ENCODE measurements around the gene ZFP30.

The ZFP30 gene

DNA sequence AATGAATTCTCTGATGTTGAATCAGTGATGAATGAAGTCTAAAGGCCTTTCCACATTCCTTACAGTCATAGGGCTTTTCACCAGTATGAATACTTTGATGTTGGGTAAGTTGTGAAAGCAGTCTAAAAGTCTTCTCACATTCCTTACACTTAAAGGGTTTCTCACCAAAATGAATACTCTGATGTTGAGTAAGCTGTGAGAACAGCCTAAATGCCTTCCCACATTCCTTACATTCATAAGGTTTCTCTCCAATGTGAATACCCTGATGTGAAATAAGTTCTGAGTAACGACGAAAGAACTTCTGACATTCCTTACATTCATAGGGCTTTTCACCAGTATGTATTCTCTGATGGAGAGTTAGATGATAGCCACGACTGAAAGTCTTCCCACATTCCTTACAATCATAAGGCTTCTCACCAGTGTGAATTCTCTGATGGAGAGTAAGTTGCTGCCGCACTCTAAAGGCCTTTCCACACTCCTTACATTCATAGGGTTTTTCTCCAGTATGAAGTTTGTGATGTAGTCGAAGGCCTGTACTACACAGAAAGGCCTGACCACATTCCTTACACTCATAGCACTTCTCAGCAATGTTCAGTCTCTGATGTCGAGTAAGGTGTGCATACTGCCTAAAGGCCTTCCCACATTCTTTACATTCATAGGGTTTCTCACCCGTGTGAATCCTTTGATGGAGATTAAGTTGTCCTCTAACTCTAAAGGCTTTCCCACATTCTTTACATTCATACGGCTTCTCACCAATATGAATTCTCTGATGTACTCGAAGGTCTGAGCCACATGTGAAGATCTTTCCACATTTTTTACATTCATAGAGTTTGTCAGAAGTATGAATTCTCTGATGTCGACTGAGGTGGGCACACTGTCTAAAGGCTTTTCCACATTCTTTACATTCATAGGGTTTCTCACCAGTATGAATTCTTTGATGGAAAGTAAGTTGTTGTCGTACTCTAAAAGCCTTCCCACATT is 19.9 kb downstream of the ZFP30 start:
- DNase-seq (ENCODE audit: insufficient read length, low spot score) (no peak), FAIRE-seq (peak; percentile 68)
- no peak for TF ChIP-seq POLR2A (IDR thresholded peaks at IDR 0.05; ENCODE audit: low read depth, low read length)

DNA sequence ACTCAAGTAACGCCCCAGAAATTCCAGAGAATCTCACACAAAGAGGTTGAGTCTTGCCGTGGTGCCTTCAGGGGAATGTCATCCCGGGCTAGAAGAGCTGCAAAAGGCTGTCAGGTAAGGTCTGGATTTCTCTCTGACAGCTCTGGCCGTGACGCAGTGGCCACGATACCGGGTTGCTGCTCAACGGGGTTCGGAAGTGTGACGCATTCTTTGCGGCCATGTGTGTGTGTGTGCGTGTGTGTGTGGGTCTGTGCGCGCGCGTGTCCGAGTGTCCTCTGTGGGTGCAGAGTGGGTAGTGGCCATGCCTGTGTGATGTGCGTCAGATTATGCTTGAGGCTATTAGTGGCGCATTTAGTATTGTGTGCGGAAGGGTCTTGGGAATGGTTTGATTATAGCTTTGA is 60.3 kb downstream of the ZFP30 start:
- FAIRE-seq, result no peak

DNA sequence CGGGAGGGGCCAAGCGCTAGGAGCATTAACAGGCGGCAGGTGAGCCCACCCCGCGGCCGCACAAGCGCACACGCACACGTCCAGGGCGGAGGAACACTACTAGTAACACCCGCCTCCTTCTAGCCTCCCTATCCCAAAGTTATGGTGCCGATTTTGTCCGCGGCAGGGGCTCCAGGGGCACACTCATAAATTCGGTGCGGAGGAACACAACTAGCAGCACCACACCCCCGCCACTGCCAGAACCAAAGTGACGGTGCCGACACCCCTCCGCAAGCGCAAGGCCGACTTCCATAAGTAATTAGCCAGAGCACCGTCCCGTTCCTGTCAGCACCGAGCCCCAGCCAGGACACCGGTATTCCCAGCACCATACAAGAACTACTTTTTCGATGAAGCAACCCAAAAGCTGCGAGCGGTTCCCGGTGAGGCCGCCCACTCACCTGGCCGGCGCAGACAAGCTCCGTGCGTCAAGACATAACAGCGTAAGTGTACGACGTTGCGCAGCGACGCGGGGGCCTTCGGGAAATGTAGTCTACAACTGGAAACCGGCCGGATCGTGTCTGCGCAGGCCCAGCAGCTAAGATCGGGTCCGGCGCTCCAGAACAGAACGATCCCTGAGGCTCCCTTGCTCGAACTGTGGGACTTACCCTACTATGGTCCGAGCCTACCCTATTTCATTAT is 60.8 kb downstream of the ZFP30 start, which contains the start of the genes ZNF540 and ZNF571:
TSS of gene ZNF540 (plus strand) at position 573 of the 678 bp plus-strand sequence. CDS start 3,572 bp downstream, outside the sequence.
TSS of gene ZNF571 (minus strand) at position 489 of the 678 bp plus-strand sequence. CDS start 8,116 bp downstream, outside the sequence.
- peak; percentile 51 for TF ChIP-seq POLR2A (IDR thresholded peaks at IDR 0.05; ENCODE audit: low read depth, low read length)
- DNase-seq (ENCODE audit: insufficient read length, low spot score) (peak; percentile 84), FAIRE-seq (peak; percentile 97)

More for the DNA sequence above, 60.3 kb downstream of the ZFP30 start:
- peak; percentile 60 for DNase-seq (ENCODE audit: insufficient read length, low spot score)
- TF ChIP-seq POLR2A (IDR thresholded peaks at IDR 0.05; ENCODE audit: low read depth, low read length), result no peak

DNA sequence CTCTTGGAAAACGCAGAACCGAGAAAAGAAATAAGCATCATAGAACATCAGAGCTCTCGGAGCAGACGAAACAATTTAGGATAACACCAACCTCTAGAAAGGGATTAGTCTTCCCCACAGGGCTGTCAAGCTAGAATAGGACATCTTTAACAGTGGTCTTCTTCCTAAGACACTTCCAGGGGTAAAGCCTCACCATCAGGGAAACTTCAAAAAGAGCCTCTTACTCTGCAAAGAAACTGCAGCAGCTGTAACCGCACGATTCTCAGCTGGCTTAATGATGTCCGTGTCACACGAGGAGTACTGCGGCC is 61.3 kb downstream of the ZFP30 start:
- TF ChIP-seq POLR2A (IDR thresholded peaks at IDR 0.05; ENCODE audit: low read depth, low read length), result no peak
- no peak for FAIRE-seq
- no peak for DNase-seq (ENCODE audit: insufficient read length, low spot score)

DNA sequence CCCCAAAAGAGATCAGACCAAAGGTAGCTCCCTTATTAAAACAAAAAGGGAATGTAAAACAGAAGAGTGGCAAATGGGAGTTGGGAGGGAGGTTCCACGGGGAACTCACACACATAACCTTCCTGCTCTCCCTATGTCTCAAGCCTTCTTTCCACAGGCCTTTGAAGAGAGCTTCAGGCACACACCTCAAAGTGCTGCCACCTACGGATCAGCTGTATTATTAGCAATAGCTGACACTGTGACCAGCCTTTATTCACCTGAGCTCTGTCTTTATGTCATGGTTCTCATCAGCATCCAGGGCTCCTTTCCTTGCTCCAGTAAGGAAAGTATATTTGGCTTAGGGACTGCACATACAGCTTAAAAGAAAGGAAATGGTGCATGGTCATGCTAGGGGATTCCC is 71.9 kb downstream of the ZFP30 start:
- TF ChIP-seq POLR2A (IDR thresholded peaks at IDR 0.05; ENCODE audit: low read depth, low read length), result no peak
- FAIRE-seq (no peak), DNase-seq (ENCODE audit: insufficient read length, low spot score) (no peak)

DNA sequence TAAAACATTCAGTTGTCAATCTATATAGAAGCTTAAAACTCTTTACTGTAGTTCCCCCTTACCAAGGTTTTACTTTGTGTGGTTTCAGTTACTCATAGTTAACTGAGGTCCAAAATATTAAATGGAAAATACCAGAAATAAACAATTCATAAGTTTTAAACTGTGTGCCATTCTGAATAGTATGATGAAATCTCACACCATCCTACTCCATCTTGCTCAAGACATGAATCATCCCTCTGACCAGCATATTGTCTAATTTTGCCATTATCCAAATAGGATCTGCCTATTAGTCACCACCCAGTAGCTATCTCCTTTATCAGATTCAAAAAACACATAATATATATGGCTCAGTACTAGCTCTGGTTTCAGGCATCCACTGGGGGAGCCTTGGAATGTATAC is 83.1 kb downstream of the ZFP30 start:
- no peak for TF ChIP-seq POLR2A (IDR thresholded peaks at IDR 0.05; ENCODE audit: low read depth, low read length)
- no peak for DNase-seq (ENCODE audit: insufficient read length, low spot score)
- peak; percentile 57 for FAIRE-seq

DNA sequence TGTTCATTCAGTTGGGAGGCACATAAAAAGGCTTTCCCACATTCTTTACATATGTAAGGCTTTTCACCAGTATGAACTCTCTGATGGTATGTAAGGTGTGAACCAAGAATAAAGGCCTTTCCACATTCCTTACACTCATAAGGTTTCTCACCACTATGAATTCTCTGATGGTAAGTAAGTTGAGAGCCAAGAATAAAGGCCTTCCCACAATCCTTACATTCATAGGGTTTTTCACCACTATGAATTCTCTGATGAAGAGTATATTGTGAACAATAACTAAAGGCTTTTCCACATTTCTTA is 89.9 kb downstream of the ZFP30 start:
- FAIRE-seq, result no peak
- TF ChIP-seq POLR2A (IDR thresholded peaks at IDR 0.05; ENCODE audit: low read depth, low read length), result no peak
- DNase-seq (ENCODE audit: insufficient read length, low spot score), result no peak

DNA sequence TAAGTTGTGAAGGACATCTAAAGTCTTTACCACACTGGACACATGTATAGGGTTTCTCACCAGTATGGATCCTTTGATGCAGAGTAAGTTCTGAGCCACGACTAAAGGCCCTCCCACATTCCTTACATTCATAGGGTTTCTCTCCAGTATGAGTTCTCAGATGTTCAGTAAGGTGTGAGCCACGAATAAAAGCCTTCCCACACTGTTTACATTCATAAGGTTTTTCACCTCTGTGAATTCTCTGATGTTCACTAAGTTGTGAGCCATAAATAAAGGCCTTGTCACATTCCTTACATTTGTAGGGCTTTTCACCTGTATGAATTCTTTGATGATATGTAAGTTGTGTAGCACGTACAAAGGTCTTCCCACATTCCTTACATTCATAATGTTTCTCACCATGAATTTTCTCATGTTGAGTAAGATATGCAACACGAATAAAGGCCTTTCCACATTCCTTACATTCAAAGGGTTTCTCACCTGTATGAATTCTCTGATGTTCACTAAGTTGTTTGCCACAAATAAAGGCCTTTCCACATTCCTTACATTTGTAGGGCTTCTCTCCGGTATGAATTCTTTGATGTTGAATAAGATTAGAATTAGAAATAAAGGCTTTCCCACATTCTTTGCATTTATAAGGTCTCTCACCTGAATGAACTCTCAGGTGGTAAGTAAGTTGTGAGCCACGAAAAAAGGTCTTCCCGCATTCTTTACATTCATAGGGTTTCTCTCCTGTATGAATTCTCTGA is 90.5 kb downstream of the ZFP30 start:
- no peak for DNase-seq (ENCODE audit: insufficient read length, low spot score)

More for the DNA sequence above, 90.5 kb downstream of the ZFP30 start:
- FAIRE-seq, result peak; percentile 69
- no peak for TF ChIP-seq POLR2A (IDR thresholded peaks at IDR 0.05; ENCODE audit: low read depth, low read length)
